Measurements from ENCODE around the gene DUSP2.
A peak's percentile ranks its signal among the peaks of the same experiment; 100 is the strongest.

DNA sequence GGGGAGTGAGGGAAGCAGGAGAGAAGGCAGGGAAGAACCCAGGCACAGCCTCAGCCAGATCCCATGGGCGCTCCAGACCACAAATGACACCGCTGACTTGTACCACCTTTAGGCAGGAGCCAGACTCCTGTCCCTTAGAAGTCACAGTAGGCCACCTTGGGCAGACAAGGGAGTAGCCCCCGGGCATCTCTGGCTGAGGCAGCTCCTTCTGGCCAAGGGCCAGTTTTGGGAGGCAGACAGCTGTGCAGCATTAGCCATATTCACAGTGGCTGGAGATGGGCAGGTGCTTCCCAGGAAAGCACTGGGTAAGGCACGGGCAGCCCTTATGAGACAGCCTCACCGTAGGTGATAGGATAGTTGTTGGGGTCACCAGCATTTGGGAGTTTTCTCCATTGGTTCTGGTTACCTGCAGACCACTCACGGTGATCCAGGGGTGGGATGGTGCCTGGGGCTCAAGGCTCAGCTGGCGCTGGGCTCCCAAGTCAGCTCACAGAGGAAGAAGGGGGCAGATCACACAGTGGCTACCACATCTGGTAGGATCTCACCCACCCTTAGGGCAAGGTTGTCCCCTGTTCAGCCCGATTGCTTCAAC, 9.0 kb downstream of the DUSP2 start:
- TF ChIP-seq EGR1 (IDR thresholded peaks at IDR 0.05; ENCODE audit: borderline replicate concordance in 1 of 2, low read depth in 2 of 2, low read length in 2 of 2) (no peak), FOXM1 (IDR thresholded peaks at IDR 0.05; ENCODE audit: low read depth, low read length) (no peak), POLR2A (IDR thresholded peaks at IDR 0.05; ENCODE audit: low read depth, low read length) (peak; percentile 42; the same call in 1 of the 2 replicates), GABPA (IDR thresholded peaks at IDR 0.05; ENCODE audit: low read depth) (no peak), KDM1A (IDR thresholded peaks at IDR 0.05; ENCODE audit: borderline replicate concordance) (no peak), CHD2 (IDR thresholded peaks at IDR 0.05; ENCODE audit: borderline replicate concordance, low read depth, low read length) (no peak), ZZZ3 (IDR thresholded peaks at IDR 0.05; ENCODE audit: control insufficient read depth, insufficient read length, low read depth) (no peak)
- TF ChIP-seq, protein P1, sequence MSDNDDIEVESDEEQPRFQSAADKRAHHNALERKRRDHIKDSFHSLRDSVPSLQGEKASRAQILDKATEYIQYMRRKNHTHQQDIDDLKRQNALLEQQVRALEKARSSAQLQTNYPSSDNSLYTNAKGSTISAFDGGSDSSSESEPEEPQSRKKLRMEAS (IDR thresholded peaks at IDR 0.05; ENCODE audit: low read depth, low read length), result no peak
- TF ChIP-seq, protein P2, sequence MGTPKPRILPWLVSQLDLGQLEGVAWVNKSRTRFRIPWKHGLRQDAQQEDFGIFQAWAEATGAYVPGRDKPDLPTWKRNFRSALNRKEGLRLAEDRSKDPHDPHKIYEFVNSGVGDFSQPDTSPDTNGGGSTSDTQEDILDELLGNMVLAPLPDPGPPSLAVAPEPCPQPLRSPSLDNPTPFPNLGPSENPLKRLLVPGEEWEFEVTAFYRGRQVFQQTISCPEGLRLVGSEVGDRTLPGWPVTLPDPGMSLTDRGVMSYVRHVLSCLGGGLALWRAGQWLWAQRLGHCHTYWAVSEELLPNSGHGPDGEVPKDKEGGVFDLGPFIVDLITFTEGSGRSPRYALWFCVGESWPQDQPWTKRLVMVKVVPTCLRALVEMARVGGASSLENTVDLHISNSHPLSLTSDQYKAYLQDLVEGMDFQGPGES (IDR thresholded peaks at IDR 0.05), result no peak
- TF ChIP-seq, protein P3, sequence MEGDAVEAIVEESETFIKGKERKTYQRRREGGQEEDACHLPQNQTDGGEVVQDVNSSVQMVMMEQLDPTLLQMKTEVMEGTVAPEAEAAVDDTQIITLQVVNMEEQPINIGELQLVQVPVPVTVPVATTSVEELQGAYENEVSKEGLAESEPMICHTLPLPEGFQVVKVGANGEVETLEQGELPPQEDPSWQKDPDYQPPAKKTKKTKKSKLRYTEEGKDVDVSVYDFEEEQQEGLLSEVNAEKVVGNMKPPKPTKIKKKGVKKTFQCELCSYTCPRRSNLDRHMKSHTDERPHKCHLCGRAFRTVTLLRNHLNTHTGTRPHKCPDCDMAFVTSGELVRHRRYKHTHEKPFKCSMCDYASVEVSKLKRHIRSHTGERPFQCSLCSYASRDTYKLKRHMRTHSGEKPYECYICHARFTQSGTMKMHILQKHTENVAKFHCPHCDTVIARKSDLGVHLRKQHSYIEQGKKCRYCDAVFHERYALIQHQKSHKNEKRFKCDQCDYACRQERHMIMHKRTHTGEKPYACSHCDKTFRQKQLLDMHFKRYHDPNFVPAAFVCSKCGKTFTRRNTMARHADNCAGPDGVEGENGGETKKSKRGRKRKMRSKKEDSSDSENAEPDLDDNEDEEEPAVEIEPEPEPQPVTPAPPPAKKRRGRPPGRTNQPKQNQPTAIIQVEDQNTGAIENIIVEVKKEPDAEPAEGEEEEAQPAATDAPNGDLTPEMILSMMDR (IDR thresholded peaks at IDR 0.05 in 2 of 3, conservative IDR thresholded peaks at IDR 0.05 in 1 of 3; ENCODE audit: control insufficient read depth in 2 of 3, extremely low read depth in 1 of 3, insufficient read depth in 1 of 3, low read depth in 3 of 3, low read length in 3 of 3), result no peak
- TF ChIP-seq, protein P4, sequence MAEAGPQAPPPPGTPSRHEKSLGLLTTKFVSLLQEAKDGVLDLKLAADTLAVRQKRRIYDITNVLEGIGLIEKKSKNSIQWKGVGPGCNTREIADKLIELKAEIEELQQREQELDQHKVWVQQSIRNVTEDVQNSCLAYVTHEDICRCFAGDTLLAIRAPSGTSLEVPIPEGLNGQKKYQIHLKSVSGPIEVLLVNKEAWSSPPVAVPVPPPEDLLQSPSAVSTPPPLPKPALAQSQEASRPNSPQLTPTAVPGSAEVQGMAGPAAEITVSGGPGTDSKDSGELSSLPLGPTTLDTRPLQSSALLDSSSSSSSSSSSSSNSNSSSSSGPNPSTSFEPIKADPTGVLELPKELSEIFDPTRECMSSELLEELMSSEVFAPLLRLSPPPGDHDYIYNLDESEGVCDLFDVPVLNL (IDR thresholded peaks at IDR 0.05; ENCODE audit: low read depth, low read length), result no peak
- TF ChIP-seq, protein P5, sequence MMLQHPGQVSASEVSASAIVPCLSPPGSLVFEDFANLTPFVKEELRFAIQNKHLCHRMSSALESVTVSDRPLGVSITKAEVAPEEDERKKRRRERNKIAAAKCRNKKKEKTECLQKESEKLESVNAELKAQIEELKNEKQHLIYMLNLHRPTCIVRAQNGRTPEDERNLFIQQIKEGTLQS (IDR thresholded peaks at IDR 0.05; ENCODE audit: borderline replicate concordance, extremely low read depth, low read depth, low read length), result no peak
- TF ChIP-seq, protein P6, sequence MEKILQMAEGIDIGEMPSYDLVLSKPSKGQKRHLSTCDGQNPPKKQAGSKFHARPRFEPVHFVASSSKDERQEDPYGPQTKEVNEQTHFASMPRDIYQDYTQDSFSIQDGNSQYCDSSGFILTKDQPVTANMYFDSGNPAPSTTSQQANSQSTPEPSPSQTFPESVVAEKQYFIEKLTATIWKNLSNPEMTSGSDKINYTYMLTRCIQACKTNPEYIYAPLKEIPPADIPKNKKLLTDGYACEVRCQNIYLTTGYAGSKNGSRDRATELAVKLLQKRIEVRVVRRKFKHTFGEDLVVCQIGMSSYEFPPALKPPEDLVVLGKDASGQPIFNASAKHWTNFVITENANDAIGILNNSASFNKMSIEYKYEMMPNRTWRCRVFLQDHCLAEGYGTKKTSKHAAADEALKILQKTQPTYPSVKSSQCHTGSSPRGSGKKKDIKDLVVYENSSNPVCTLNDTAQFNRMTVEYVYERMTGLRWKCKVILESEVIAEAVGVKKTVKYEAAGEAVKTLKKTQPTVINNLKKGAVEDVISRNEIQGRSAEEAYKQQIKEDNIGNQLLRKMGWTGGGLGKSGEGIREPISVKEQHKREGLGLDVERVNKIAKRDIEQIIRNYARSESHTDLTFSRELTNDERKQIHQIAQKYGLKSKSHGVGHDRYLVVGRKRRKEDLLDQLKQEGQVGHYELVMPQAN (conservative IDR thresholded peaks at IDR 0.05), result no peak

All from GM12878 (cell line).